ENCODE data around the gene POMGNT2. TPM values are rescaled to one million over a fixed set of nuclear protein-coding genes. Genes with fewer than 3 reads are reported as not detected.
"Not testable (repeated sequence)": the region's sequence is repeated elsewhere in the genome, so short reads cannot be mapped to it uniquely, and the experiment has no call there.

Gene POMGNT2
- polyA plus RNA-seq, 3 donors from 2014 or later, result 6.9 to 15.3 (median 8.5) TPM

GRCh38 chr3:43077707-43078106 lies 28.2 kb downstream of the POMGNT2 start:
- H3K9me3 Mint-ChIP-seq, result peaks cover 0 to 2% (median 0%) of the 10 kb centered on the region in 6 donors
- no peak for DNase-seq
- H3K36me3 Mint-ChIP-seq, result peaks cover 11 to 44% (median 31%) of the 10 kb centered on the region in 3 donors
- peaks cover 0 to 2% (median 0%) of the 10 kb centered on the region in 3 donors for H3K27me3 Mint-ChIP-seq (ENCODE audit: low read depth in 3 of 3)
- H3K4me3 Mint-ChIP-seq, result no peak overlapping the region
- H3K27ac Mint-ChIP-seq, result peak overlapping the region in 1 of 6 donors; percentile 14
- H3K4me1 Mint-ChIP-seq, result no peaks in the 10 kb centered on the region

- DNase-seq, result no peak
- Mint-ChIP-seq H3K4me1 (no peaks in the 10 kb centered on the region), H3K9me3 (peaks cover 0 to 2% (median 0%) of the 10 kb centered on the region in 6 donors), H3K4me3 (no peak overlapping the region), H3K27ac (peak overlapping the region in 1 of 6 donors; percentile 14), H3K27me3 (ENCODE audit: low read depth in 3 of 3) (peaks cover 0 to 2% (median 0%) of the 10 kb centered on the region in 3 donors), H3K36me3 (peaks cover 11 to 39% (median 31%) of the 10 kb centered on the region in 3 donors)
Observed at GRCh38 chr3:43077261-43077660, 28.6 kb downstream of the POMGNT2 start.

- Mint-ChIP-seq H3K4me3 (no peak overlapping the region), H3K27me3 (ENCODE audit: low read depth in 3 of 3) (peaks cover 0 to 2% (median 0%) of the 10 kb centered on the region in 3 donors), H3K36me3 (peaks cover 11 to 35% (median 31%) of the 10 kb centered on the region in 3 donors), H3K9me3 (peaks cover 0 to 2% (median 0%) of the 10 kb centered on the region in 6 donors), H3K4me1 (no peaks in the 10 kb centered on the region), H3K27ac (no peak overlapping the region)
- DNase-seq, result no peak
Observed at GRCh38 chr3:43076857-43077256, 29.0 kb downstream of the POMGNT2 start.

GRCh38 chr3:43075904-43076661 lies 29.8 kb downstream of the POMGNT2 start:
- Mint-ChIP-seq H3K36me3 (peaks cover 11 to 35% (median 31%) of the 10 kb centered on the region in 3 donors), H3K27ac (no peak overlapping the region), H3K27me3 (ENCODE audit: low read depth in 3 of 3) (peaks cover 0 to 5% (median 0%) of the 10 kb centered on the region in 3 donors), H3K9me3 (peaks cover 0 to 2% (median 0%) of the 10 kb centered on the region in 6 donors), H3K4me1 (no peaks in the 10 kb centered on the region), H3K4me3 (no peak overlapping the region)
- no peak for DNase-seq

- no peak overlapping the region for H3K27ac Mint-ChIP-seq
- peaks cover 11 to 29% (median 27%) of the 10 kb centered on the region in 3 donors for H3K36me3 Mint-ChIP-seq
Observed at GRCh38 chr3:43074901-43075689, 30.8 kb downstream of the POMGNT2 start.

GRCh38 chr3:43074482-43074881 lies 31.4 kb downstream of the POMGNT2 start:
- H3K36me3 Mint-ChIP-seq, result peaks cover 11 to 25% (median 24%) of the 10 kb centered on the region in 3 donors
- peaks cover 0 to 2% (median 0%) of the 10 kb centered on the region in 6 donors for H3K9me3 Mint-ChIP-seq
- no peak overlapping the region for H3K4me3 Mint-ChIP-seq
- no peak for DNase-seq
- H3K27ac Mint-ChIP-seq, result peak overlapping the region in 1 of 6 donors; percentile 24
- no peaks in the 10 kb centered on the region for H3K4me1 Mint-ChIP-seq
- H3K27me3 Mint-ChIP-seq (ENCODE audit: low read depth in 3 of 3), result peaks cover 0 to 5% (median 0%) of the 10 kb centered on the region in 3 donors

More at GRCh38 chr3:43074901-43075689, 30.8 kb downstream of the POMGNT2 start:
- peaks cover 0 to 5% (median 0%) of the 10 kb centered on the region in 3 donors for H3K27me3 Mint-ChIP-seq (ENCODE audit: low read depth in 3 of 3)
- DNase-seq, result no peak
- no peak overlapping the region for H3K4me3 Mint-ChIP-seq
- H3K4me1 Mint-ChIP-seq, result no peaks in the 10 kb centered on the region
- peaks cover 0 to 2% (median 0%) of the 10 kb centered on the region in 6 donors for H3K9me3 Mint-ChIP-seq

GRCh38 chr3:43073836-43074220 lies 32.1 kb downstream of the POMGNT2 start:
- no peak overlapping the region for H3K27ac Mint-ChIP-seq
- H3K9me3 Mint-ChIP-seq, result peaks cover 0 to 2% (median 0%) of the 10 kb centered on the region in 6 donors
- H3K27me3 Mint-ChIP-seq (ENCODE audit: low read depth in 3 of 3), result peaks cover 0 to 5% (median 0%) of the 10 kb centered on the region in 3 donors
- H3K4me1 Mint-ChIP-seq, result no peaks in the 10 kb centered on the region
- no peak overlapping the region for H3K4me3 Mint-ChIP-seq
- DNase-seq, result no peak
- H3K36me3 Mint-ChIP-seq, result peaks cover 8 to 19% (median 18%) of the 10 kb centered on the region in 3 donors

GRCh38 chr3:43073116-43073835 lies 32.6 kb downstream of the POMGNT2 start:
- no peak overlapping the region for H3K27ac Mint-ChIP-seq
- H3K27me3 Mint-ChIP-seq (ENCODE audit: low read depth in 3 of 3), result peaks cover 0 to 5% (median 0%) of the 10 kb centered on the region in 3 donors
- no peaks in the 10 kb centered on the region for H3K4me1 Mint-ChIP-seq
- no peak overlapping the region for H3K4me3 Mint-ChIP-seq
- no peak for DNase-seq
- peaks cover 0 to under 1% (median 0%) of the 10 kb centered on the region in 6 donors for H3K9me3 Mint-ChIP-seq
- H3K36me3 Mint-ChIP-seq, result peaks cover 5 to 13% (median 13%) of the 10 kb centered on the region in 3 donors

GRCh38 chr3:43072361-43072760 lies 33.5 kb downstream of the POMGNT2 start:
- Mint-ChIP-seq H3K9me3 (no peaks in the 10 kb centered on the region), H3K27ac (no peak overlapping the region), H3K4me1 (no peaks in the 10 kb centered on the region), H3K36me3 (peaks cover 3 to 5% (median 4%) of the 10 kb centered on the region in 3 donors), H3K27me3 (ENCODE audit: low read depth in 3 of 3) (peaks cover 0 to 5% (median 0%) of the 10 kb centered on the region in 3 donors), H3K4me3 (no peak overlapping the region)
- no peak for DNase-seq

GRCh38 chr3:43071313-43071893 lies 34.5 kb downstream of the POMGNT2 start:
- Mint-ChIP-seq H3K4me3 (no peak overlapping the region), H3K4me1 (no peaks in the 10 kb centered on the region), H3K9me3 (no peaks in the 10 kb centered on the region), H3K36me3 (peaks cover 0 to under 1% (median 0%) of the 10 kb centered on the region in 3 donors), H3K27ac (no peak overlapping the region), H3K27me3 (ENCODE audit: low read depth in 3 of 3) (peaks cover 0 to 5% (median 0%) of the 10 kb centered on the region in 3 donors)
- peak; percentile 10 to 32 (median 21) for DNase-seq

- H3K27me3 Mint-ChIP-seq (ENCODE audit: low read depth in 3 of 3); H3K9me3 Mint-ChIP-seq; H3K4me1 Mint-ChIP-seq; H3K27ac Mint-ChIP-seq; H3K4me3 Mint-ChIP-seq; DNase-seq; H3K36me3 Mint-ChIP-seq: not testable (repeated sequence)
Observed at GRCh38 chr3:43070670-43071069, 35.2 kb downstream of the POMGNT2 start.

GRCh38 chr3:43063114-43063513 lies 42.8 kb downstream of the POMGNT2 start:
- Mint-ChIP-seq H3K36me3 (no peaks in the 10 kb centered on the region), H3K4me1 (peaks cover 4 to 14% of the 10 kb centered on the region in 2 donors), H3K9me3 (no peaks in the 10 kb centered on the region), H3K4me3 (no peak overlapping the region), H3K27me3 (ENCODE audit: low read depth in 3 of 3) (no peaks in the 10 kb centered on the region), H3K27ac (no peak overlapping the region)
- DNase-seq, result no peak

- Mint-ChIP-seq H3K4me1 (peaks cover 4 to 14% of the 10 kb centered on the region in 2 donors), H3K4me3 (no peak overlapping the region), H3K27me3 (ENCODE audit: low read depth in 3 of 3) (no peaks in the 10 kb centered on the region), H3K9me3 (no peaks in the 10 kb centered on the region), H3K27ac (no peak overlapping the region), H3K36me3 (no peaks in the 10 kb centered on the region)
- no peak for DNase-seq
Observed at GRCh38 chr3:43062564-43063040, 43.3 kb downstream of the POMGNT2 start.

All from immature natural killer cell (primary cell).